ENCODE measurements around the gene PDYN. TPM values are rescaled to one million over a fixed set of nuclear protein-coding genes. Genes with fewer than 3 reads are reported as not detected.

PDYN gene
- total RNA-seq, 1 donor from 2014 or later: not detected

- Mint-ChIP-seq H3K4me3 (ENCODE audit: unreplicated experiment) (no peak overlapping the region), H3K27ac (ENCODE audit: unreplicated experiment) (no peak overlapping the region), H3K27me3 (ENCODE audit: low read depth) (peaks cover 30% of the 10 kb centered on the region), H3K9me3 (ENCODE audit: low read depth) (no peaks in the 10 kb centered on the region), H3K36me3 (ENCODE audit: low read depth) (no peaks in the 10 kb centered on the region), H3K4me1 (ENCODE audit: low read depth) (peaks cover 9% of the 10 kb centered on the region)
- DNase-seq (ENCODE audit: low spot score): no peak
- TF ChIP-seq, protein P1, sequence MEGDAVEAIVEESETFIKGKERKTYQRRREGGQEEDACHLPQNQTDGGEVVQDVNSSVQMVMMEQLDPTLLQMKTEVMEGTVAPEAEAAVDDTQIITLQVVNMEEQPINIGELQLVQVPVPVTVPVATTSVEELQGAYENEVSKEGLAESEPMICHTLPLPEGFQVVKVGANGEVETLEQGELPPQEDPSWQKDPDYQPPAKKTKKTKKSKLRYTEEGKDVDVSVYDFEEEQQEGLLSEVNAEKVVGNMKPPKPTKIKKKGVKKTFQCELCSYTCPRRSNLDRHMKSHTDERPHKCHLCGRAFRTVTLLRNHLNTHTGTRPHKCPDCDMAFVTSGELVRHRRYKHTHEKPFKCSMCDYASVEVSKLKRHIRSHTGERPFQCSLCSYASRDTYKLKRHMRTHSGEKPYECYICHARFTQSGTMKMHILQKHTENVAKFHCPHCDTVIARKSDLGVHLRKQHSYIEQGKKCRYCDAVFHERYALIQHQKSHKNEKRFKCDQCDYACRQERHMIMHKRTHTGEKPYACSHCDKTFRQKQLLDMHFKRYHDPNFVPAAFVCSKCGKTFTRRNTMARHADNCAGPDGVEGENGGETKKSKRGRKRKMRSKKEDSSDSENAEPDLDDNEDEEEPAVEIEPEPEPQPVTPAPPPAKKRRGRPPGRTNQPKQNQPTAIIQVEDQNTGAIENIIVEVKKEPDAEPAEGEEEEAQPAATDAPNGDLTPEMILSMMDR (IDR thresholded peaks at IDR 0.05): no peak
Measured at GRCh38 chr20:1951436-1952115, 42.3 kb downstream of the PDYN start.

GRCh38 chr20:1950836-1951235, 43.0 kb downstream of the PDYN start:
- peaks cover 9% of the 10 kb centered on the region for H3K4me1 Mint-ChIP-seq (ENCODE audit: low read depth)
- no peak overlapping the region for H3K4me3 Mint-ChIP-seq (ENCODE audit: unreplicated experiment)
- H3K36me3 Mint-ChIP-seq (ENCODE audit: low read depth): no peaks in the 10 kb centered on the region
- DNase-seq (ENCODE audit: low spot score): no peak
- TF ChIP-seq, protein P1 (IDR thresholded peaks at IDR 0.05): no peak
- H3K27ac Mint-ChIP-seq (ENCODE audit: unreplicated experiment): no peak overlapping the region
- H3K27me3 Mint-ChIP-seq (ENCODE audit: low read depth): peaks cover 33% of the 10 kb centered on the region
- H3K9me3 Mint-ChIP-seq (ENCODE audit: low read depth): no peaks in the 10 kb centered on the region

GRCh38 chr20:1949347-1950100, 44.3 kb downstream of the PDYN start:
- Mint-ChIP-seq H3K4me1 (ENCODE audit: low read depth) (peaks cover 9% of the 10 kb centered on the region), H3K27me3 (ENCODE audit: low read depth) (peaks cover 35% of the 10 kb centered on the region), H3K9me3 (ENCODE audit: low read depth) (no peaks in the 10 kb centered on the region), H3K27ac (ENCODE audit: unreplicated experiment) (no peak overlapping the region), H3K36me3 (ENCODE audit: low read depth) (no peaks in the 10 kb centered on the region), H3K4me3 (ENCODE audit: unreplicated experiment) (no peak overlapping the region)
- TF ChIP-seq, protein P1 (IDR thresholded peaks at IDR 0.05): no peak
- DNase-seq (ENCODE audit: low spot score): no peak

GRCh38 chr20:1947535-1947846, 46.4 kb downstream of the PDYN start:
- Mint-ChIP-seq H3K27me3 (ENCODE audit: low read depth) (peaks cover 45% of the 10 kb centered on the region), H3K4me1 (ENCODE audit: low read depth) (peaks cover 9% of the 10 kb centered on the region), H3K36me3 (ENCODE audit: low read depth) (no peaks in the 10 kb centered on the region), H3K27ac (ENCODE audit: unreplicated experiment) (no peak overlapping the region), H3K4me3 (ENCODE audit: unreplicated experiment) (no peak overlapping the region), H3K9me3 (ENCODE audit: low read depth) (no peaks in the 10 kb centered on the region)
- no peak for DNase-seq (ENCODE audit: low spot score)
- TF ChIP-seq, protein P1 (IDR thresholded peaks at IDR 0.05): no peak

- peak overlapping the region; percentile 55 for H3K4me3 Mint-ChIP-seq (ENCODE audit: unreplicated experiment)
- H3K27ac Mint-ChIP-seq (ENCODE audit: unreplicated experiment): no peak overlapping the region
Measured at GRCh38 chr20:1946762-1947534, 46.9 kb downstream of the PDYN start.

More at GRCh38 chr20:1946762-1947534, 46.9 kb downstream of the PDYN start:
- Mint-ChIP-seq H3K4me1 (ENCODE audit: low read depth) (peaks cover 9% of the 10 kb centered on the region), H3K9me3 (ENCODE audit: low read depth) (no peaks in the 10 kb centered on the region), H3K36me3 (ENCODE audit: low read depth) (no peaks in the 10 kb centered on the region), H3K27me3 (ENCODE audit: low read depth) (peaks cover 45% of the 10 kb centered on the region)
- TF ChIP-seq, protein P1 (IDR thresholded peaks at IDR 0.05): no peak
- no peak for DNase-seq (ENCODE audit: low spot score)

Measured in chondrocyte (in vitro differentiated cells).